PC-9 (cell line): ENCODE data around the gene NAP1L4.

Experiments
- CTCF ChIP-seq: fragments of 200-600 bp; sonication (generic); conservative IDR thresholded peaks from 2 replicates; pipeline ENCODE4 v1.6.1; 2017; ENCODE audit warnings: mixed run types, antibody characterized with exemption, mild to moderate bottlenecking, moderate library complexity
- EZH2 ChIP-seq: fragments of 200-600 bp; sonication (generic); IDR thresholded peaks from 2 replicates; pipeline ENCODE4 v1.8.0; 2017; ENCODE audit warnings: antibody characterized with exemption, low read depth

DNA sequence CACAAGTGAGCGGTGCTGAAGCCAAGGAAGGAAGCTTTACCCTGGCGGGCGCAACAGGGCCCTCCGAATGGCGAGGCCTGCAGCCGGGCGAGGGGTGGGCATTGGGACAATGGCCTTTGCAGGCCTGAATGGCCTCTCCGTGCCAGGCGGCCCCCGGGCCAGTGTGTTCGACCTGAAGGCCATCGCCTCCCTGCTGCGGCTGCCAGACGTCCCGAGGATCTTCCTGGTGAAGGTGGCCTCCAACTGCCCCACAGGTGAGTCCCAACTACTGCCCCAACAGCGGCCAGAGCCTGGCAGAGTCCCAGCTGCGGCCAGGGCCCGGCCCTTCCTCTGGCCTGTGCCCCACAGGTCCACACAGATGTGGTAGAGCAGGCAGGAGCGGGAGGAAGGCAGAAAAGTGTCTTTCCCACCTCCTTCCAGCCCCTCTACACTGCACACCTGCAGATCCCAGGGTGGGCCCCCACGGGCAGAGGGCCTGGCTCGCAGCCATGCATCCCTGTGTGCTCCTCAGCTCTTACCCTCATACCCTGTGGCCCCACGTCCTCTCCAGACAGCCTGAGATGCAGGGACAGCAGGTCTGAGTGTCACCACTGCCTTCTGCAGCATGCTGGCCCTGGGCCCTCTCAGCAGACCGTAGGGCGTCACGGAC, 74.2 kb downstream of the NAP1L4 start:
- TF ChIP-seq EZH2 = no peak
- TF ChIP-seq CTCF = no peak
